Activated CD8-positive, alpha-beta memory T cell treated with anti-CD3 and anti-CD28 coated beads for 24 hours (primary cell): ENCODE data around the gene TLCD4.
A peak's percentile ranks its signal among the peaks of the same experiment; 100 is the strongest.
"Not testable (repeated sequence)": the region's sequence is repeated elsewhere in the genome, so short reads cannot be mapped to it uniquely, and the experiment has no call there.

Source experiments
- DNase-seq: peaks from one replicate; pipeline ENCODE4 v3.0.0-alpha.2; 2020

The TLCD4 gene, protein sequence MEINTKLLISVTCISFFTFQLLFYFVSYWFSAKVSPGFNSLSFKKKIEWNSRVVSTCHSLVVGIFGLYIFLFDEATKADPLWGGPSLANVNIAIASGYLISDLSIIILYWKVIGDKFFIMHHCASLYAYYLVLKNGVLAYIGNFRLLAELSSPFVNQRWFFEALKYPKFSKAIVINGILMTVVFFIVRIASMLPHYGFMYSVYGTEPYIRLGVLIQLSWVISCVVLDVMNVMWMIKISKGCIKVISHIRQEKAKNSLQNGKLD

DNA sequence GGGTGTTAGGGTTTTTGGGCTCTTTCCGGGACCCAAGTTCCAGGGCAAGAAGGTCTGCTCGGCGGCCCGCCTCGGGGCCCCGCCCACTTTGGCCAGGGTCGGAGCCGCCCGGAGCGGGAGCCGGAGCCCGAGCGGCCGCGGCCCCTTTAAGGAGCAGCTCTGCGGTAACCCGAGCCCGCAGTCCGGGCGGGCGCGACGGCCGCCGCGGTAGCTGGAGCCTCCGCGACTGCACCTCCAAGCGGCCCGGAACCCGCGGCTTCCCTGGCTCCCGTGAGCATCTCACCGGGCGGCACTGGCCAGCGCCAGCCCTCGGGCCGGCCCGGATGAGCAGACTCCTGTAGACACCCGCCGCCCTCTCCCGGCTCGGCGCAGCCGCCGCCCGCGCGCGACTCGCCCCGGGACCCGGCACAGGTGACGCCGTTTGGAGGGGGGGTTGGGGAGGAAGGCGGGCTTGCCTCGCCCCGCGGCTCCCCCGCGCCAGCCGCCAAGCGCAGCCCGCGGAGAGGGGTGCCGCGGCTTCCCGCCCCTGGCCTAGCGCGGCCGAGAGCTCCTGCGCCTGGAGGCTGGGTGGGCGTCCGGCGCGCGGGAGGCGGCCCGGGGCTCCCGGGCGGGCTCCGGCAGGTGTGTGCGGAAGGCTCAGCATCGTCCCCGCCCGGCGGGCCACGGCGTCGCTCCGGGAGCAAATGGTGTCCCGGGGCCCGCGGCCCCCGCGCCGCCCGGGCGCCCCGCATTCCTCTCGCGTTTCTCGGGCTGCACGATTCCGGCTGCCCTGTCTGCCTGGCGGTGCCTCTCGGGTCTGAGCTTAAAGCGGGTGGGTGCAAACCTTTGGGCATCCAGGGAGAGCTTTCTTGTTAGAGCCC, at the start of gene TLCD4:
TLCD4 (plus strand) TSS at position 149 of the 860 bp plus-strand sequence. CDS start 26,547 bp downstream, outside the sequence.
- peak; percentile 73 for DNase-seq

DNA sequence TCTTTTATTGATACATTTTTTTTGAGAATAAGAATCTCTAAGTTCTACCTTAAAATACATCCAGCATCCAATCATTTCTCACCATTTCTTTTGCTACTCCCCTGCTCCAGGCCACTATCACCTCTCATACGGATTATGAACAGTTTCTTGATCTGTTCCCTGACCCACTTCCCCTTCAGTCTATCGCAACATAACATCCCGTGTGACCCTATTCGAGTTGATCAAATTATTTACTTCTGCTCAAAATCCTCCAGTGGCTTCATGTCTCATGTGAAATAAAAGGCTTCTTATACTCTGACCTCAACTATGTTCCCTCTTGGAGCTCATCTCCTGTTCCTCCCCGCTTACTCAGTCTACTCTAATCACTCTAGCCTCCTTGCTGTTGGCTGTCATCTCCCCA, 49.6 kb upstream of the TLCD4 start:
- DNase-seq = no peak

DNA sequence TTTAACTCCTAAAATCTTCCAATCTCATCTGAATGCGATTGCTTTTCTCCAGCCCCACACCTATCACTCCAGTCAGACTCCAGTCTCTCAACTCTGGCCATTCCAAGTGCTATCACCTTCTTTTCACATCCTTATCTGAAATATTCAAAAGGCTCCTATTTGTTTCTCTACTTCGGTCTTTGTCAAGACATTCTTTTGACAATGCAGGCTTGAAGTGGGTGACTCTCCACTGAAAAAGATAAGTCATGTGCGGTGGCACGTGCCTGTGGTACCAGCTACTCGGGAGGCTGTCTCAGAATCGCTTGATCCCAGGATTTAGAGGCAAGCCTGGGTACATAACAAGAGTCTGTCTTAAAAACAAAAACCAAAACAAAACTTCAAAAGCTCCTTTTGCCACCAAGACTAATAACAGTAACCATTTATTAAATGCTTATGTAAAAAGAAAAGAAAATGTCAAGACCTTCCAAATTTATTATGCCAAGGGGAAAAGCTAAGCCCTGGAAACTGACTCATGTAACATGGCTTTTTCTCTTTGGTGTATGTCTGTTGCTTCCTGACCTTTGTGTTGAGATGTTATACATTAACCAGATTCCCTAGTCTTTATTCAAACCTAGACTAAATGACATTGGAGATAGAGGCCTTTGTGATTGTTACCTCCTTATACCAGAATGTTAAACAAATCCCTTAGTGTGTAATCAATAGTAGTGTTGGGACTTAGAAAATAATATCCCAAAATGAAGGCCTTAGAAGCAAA, 48.0 kb upstream of the TLCD4 start:
- DNase-seq = no peak

DNA sequence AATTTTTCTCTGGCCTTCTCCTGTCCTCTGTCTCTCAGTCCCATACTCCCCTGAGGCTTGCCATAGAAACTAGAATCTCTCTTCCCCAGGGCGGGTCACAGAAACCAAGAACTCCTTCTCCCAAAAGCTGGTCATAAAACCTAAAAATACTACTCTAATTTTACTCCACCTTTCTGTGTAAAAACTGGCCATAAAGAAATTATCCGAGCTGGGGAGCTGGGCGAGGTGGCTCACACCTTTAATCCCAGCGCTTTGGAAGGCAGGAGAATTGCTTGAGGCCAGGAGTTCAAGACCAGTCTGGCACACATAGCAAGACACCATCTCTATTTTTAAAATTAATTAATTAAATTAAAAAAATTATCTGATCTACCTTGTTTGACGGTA, 47.5 kb upstream of the TLCD4 start:
- no peak for DNase-seq

DNA sequence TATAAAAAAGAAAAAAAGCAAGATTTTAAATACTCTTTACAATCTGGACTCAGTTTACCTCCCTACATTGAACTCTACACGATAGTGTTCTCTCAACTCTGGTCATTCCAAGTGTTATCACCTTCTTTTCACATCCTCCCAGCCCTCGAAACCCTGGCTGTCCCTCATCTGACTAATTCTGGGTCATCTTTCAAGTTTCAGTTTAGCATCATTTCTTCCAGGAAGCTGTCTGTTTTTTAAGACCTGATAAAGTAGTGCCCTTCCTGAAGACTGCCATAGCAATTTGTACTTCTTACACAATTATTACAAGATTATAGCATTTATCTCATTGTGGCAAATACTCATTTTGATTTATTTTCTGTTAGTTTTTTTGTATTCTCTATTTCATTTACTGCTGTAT, 45.6 kb upstream of the TLCD4 start:
- no peak for DNase-seq

DNA sequence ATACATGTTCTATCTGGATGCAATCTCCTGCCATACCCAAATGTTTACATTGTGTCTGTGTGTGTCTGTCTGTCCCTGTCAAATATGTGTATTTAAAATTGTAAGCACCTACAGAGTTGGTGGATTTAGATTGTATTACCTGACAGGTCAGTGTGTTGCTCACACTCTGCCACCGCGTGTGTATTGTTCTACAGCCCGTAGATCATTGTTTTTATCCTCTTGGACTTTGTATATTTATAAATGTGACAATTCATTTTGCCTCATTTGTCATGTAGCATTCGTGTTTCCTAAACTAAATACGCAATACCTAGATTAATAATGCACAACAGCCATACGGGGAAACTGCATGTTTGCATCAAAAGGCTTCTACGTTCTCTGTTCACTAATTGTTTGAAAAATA, 45.0 kb upstream of the TLCD4 start:
- DNase-seq = no peak

DNA sequence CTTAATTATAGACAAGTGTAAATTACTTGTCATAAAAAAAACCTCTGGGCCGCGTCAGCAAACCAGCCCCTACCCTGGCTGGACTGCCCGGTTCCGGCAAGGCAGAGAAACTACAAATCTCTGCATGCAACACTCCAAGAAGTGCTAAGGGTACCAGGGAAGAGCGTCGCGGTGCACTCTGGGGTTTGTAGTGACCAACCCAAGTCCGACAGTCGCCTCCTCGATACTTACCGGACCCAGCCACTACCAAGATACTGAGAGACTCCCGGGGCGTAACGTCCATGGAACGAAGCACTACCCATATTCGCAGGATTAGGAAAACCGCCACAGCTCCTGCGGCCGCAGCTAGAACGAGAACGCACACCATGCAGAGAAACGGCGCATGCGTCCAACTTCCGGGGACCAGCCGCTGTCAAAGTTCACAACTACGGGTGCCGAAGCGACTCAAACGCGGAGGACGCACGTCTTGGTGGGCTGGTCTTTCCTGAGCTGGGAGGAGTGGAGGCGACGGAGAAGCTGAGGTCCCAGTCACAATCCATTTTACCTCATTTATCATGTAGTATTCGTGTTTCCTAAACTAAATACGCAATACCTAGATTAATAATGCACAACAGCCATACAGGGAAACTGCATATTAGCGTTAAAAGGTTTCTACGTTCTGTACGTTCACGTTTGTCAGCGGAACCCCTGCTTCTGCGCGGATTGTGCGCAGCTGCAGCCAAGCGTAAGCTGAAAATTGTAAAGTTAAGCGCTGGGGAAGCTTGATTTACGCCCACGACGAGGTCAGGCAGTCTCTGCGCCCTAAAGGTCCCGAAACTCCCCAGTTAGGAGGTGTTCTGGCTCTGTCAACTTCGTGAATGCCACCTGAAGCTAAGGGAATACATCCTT, 44.4 kb upstream of the TLCD4 start, which contains the start of gene ALG14:
ALG14 (minus strand) TSS at position 420 of the 888 bp plus-strand sequence; CDS start at position 367, 53 bp downstream.
- DNase-seq = peak; percentile 96

DNA sequence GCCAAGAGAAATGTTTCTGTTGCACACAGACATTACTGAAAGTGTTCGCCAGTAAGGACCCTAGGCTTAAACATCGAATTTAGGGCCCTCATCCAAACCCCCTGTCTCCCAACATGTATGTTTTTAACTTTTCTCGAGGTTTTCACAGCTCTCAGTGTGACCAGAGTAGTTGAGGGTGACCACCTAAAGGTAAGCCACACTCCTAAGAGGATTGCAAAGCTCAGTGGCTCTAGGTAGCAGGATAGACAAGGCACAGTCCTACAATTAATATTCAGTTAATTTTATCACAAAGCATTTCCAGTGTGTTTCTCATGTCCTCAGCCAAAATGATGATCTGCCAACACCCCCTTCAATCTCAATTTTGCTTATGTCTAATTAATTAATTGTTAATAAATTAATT, 43.7 kb upstream of the TLCD4 start:
- no peak for DNase-seq

DNA sequence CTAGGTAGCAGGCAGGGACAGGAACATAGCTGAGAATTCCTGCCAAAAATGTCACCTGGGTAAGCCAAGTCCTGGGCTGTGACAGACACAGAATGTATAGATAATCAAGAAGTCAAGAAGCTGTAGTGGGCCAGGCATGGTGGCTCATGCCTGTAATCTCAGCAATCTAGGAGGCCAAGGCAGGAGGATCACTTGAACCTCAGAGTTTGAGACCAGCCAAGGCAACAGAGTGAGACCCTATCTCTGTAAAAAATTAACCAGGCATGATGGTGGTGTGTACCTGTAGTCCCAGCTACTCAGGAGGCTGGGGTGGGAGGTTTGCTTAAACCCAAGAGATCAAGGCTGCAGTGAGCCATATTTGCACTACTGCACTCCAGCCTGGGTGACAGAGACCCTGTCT, 41.1 kb upstream of the TLCD4 start:
- DNase-seq = no peak

DNA sequence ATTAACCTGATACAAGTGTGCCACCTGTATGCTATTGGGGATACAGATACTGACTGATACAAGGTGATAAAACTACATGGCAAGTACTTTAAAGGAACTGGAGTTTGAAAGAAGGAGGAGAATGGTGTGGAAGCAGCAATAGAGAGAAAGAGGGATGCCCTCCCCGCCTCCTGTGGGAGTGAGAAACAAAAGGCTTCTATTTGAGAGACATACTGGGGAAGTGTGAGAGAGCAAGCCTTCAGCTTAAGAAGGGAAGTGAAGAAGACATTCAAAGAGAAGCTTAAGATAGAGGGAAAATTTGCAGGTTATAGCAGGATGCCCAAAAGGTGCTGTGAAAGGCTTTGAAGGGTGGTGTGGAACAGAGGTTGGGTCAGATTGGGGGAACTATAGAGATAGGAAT, 36.7 kb upstream of the TLCD4 start:
- no peak for DNase-seq

DNA sequence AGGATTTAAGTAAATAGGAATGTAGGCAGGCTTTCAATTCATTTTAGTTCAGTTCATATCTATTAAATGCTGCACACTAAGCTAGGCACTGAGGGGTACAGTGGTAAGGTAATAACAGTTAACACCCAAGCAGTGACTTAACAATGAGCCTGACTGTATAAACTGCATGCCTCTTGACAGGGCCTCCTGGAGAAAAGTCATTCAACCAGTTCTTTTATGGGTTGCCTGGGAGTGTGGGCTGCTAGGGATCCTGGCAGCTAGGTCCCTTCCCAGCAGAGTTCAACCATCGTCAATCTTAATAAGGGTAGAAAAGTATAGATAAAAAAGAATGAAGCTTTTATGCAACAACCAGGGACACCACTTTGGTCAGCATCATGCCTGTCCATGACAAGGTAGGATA, 36.3 kb upstream of the TLCD4 start:
- DNase-seq = no peak

DNA sequence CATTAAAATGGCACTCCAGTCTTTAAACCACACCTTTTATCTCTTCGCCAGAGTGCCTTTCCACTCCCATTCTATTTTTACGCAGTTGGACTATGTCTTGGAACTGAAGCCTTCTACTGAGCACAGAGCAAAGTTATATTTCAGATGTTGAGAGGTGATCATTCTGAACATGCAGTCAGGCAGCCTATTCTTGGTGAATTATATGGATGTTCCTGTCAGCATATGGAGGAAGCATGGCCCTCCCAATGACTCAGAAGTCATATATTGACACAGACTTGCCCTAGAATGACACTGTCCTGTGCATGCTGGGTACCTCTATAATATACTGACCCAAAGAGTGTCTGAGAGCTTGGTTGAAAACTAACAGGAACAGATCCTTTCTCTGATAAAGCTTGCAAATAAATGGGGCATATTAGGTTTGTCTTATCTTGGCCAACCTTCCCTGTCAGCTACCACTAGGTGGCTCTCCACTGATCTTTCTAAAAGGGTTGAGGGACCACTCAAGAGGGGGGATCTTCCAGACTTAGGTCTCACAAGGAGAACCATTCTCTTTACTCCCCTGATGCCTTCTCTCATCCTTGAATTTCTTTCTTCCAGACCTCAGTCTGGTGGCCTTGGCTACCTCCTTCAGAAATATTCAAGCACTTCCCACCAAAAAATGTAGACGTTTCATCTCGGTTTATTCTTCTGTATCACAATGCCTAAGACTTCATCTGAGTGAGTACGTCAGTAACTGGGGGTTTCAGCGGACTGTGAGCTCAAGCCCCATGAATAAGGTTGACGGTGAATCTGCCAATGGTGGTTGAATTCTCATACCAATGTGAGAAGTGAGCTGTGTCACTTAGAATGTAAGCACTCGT, 32.6 kb upstream of the TLCD4 start:
- DNase-seq = no peak

DNA sequence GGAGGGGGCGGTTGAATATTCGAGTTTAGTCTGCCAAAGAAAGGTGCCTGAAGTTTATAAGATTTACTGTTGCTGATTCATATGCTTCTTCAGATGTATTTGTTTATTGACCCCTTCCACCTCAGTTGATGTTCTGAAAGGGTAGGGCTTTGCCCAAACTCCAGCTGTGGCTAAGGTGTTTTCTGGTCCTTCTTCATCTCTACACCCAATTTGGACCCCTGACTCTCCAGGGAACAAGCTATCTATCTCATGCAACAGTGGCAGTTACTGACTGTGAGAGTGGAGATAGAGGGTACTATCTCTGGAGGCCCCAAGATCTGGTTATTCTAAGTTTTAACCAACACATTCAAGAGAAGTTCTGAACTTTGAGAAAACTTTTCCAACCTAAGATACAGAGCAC, 31.8 kb upstream of the TLCD4 start:
- DNase-seq = no peak

DNA sequence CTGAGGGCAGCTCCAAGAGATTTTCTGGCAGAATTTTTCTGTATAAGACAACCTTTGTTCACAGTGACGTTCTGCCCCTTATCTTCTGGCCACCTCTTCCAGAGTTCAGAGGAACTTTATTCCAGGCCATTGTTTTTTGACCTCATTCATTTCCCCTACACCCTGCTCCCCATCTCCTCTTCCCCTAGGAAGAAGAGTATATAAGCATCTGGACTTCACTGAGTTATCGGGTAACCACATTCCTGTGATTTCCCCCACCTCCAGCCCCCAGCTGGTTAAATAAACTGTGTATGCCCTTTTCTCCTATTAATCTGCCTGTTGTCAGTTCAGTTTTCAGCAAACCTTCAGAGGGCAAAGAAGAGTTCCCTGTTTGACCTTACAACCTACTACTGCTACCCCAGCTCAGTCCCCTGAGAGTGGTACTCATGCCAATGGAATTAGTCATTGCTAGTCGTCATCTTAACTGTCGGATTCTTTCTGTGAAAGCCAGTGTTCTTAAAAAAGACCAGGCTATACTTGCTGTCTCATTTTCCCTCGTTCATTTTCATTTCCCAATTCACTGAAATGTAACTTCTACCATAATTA, 30.1 kb upstream of the TLCD4 start:
- no peak for DNase-seq

DNA sequence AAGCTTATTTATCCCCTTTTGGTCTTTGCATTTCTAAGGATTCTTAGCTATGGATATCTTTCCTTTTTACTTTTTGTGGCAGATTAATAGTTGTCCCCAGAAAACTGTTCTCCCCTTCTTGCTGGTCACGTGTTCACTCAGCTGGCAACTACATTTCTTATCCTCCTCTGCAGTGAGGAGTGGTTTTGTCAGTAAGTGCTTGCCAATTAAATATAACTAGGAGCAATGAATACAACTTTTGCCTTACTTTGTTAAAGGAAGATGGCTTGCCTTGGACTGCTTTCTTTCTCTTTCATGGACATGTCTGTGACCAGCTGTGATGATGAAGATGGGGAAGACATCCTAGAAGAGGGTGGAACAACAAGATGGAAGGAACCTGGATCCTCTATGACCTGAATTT, 28.9 kb upstream of the TLCD4 start:
- DNase-seq = no peak

DNA sequence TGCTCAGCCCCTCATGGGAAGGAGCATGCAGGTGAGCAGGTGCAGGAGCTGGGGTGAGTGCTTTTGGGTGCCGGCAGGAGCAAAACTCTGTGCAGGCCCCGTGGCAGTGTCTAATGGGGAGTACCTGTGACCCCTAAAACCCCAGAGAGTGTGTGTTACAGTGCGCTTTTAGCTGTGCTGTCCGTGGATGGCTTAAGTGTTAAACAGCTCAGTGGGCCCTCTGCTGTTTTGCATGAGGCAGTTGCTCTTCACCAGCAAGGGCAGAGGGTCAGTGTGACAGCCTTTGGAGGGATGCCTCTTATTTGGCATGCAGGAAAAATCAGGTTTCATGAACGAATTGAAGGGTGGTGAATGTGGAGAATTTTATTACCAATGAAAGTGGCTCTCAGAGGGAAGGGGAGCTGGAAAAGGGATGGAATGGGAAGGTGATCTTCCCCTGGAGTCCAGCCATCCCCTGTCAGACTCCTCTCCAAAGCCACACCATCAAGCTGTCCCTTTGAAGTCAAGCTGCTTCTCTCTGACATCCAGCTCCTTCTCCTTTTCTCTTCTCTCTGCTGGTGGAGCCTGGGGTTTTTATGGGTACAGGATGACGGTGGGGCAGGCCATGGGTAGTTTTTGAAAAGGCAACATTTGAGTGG, 27.4 kb upstream of the TLCD4 start:
- no peak for DNase-seq

DNA sequence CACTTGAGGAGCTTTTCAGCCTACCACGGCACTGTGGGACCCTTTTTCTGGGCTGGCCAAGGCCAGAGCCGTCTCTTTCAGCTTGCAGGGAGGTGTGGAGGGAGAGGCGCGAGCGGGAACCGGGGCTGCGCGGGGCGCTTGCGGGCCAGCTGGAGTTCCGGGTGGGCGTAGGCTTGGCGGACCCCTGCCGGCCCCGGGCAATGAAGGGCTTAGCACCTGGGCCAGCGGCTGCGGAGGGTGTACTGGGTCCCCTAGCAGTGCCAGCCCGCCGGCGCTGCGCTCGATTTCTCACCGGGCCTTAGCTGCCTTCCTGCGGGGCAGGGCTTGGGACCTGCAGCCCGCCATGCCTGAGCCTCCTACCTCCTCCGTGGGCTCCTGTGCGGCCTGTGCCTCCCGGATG, 25.9 kb upstream of the TLCD4 start:
- not testable (repeated sequence) for DNase-seq

DNA sequence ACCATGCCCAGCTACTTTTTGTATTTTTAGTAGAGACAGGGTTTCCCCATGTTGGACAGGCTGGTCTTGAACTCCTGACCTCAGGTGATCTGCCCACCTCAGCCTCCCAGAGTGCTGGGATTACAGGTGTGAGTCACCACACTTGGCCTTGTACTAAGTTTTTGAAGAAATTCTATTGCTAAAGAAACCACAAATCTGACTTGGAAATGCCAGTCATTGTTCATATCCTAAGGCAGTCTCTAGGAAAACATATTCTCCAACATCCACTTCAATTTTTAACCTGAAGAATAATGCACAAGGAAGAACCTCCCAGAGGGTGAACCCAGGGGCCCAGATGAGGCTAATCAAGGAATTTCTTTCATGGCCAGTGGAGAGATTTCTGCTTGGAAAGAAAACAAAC, 24.3 kb upstream of the TLCD4 start:
- not testable (repeated sequence) for DNase-seq

DNA sequence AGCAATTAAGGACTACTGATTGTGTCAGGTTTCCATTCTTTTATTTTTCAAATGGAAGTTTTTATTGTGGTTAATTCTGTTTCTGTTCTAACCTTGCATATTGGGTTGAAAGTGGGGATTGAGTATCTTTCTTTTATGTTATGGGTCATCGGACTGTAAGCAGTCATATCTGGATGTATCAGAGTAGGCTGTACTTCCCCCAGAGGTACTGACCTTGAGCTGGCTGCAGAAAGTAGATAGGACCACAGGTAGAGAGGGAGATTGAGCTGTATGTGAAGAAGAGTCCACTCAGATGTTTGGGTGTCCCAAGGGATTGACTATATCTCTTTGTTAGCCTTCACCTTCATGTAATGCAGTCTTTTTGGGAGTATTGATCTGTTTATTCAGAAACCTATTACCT, 23.9 kb upstream of the TLCD4 start:
- DNase-seq = no peak

DNA sequence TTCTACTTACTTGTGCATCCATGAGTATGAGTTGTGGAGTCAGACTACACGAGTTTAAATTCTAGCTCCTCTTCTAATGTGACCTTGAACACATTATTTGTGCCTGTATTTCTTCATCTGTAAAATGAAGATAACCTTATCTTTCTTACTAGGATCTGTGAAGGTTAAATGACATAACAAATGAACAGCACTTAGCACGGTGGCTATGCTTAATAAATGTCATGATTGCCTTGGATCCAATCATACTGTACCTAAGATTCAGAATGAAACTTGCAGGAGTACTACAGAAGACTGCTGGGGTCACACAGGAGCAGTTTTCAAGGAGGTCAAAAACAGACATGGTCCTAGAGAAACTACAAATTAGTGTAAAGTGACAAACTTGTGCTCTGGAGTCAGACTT, 22.2 kb upstream of the TLCD4 start:
- DNase-seq = no peak

DNA sequence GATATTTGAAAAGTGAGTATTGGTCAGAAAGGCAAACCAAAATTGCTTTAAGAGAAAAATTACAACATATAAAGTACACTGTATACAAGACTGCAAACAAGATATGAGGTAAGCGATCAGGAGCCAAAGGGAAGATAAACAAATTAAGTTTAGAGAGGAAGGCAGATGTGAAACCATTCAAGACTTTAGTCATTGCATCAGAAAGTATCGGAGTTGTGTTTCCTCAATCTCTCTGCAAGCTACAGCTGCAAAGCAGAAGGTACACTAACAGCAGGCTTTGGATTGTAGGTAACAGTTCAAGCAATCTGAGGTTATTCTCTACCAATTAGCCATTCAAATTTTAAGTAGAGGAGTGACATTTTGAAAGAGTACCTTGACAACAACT, 21.3 kb upstream of the TLCD4 start:
- no peak for DNase-seq
